ENCODE data around the gene IRX6.

IRX6 gene

GRCh38 chr16:55367866-55368603 is 44.0 kb downstream of the IRX6 start:
- DNase-seq: no peak

DNA sequence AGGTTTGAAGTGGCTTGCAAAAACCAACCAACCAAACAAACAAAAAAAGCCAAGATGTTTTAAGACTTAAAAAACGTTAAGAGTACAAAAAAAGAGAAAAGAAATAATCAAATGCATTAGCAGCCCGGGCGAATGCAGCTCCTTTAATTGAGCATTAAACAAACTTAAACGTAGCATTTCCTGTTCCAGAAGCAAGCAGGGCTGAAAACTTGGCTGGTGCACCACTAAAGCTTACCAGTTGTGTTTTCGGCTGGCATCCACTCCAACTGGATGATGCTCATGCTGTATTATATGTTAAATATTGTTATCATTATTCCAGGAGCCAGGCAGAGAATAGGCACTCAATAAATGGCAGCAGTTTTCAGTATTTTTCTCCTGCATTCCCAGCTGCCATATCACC is 45.1 kb downstream of the IRX6 start:
- DNase-seq: no peak

GRCh38 chr16:55370762-55371482 is 46.9 kb downstream of the IRX6 start:
- DNase-seq: peak; percentile 58

- DNase-seq: no peak
Measured at GRCh38 chr16:55372792-55373488, 48.9 kb downstream of the IRX6 start.

- DNase-seq: no peak
Measured at GRCh38 chr16:55373489-55373832, 49.5 kb downstream of the IRX6 start.

DNA sequence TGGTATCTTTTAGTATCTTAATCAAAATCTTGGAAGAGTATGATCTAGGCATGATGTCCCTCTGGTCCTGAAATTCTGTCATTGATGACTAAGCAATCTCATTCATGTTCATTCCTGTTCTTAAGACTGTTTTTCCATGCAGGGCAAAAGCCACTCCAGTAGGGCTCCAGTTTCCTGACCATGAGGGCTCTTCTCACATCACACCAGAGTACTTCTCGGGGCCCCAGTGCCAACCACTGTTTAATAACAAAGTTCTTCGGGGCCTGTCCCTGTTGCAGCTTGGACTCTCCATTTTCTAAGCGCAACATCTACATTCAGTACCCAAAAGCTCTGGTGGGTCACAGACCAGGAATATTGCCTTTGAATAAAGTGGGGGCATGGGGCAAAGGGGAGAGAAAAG is 52.0 kb downstream of the IRX6 start:
- DNase-seq: no peak

GRCh38 chr16:55376567-55377167 is 52.7 kb downstream of the IRX6 start:
- no peak for DNase-seq

- no peak for DNase-seq
Measured at GRCh38 chr16:55377840-55378239, 53.8 kb downstream of the IRX6 start.

- DNase-seq: no peak
Measured at GRCh38 chr16:55378616-55379015, 54.6 kb downstream of the IRX6 start.

DNA sequence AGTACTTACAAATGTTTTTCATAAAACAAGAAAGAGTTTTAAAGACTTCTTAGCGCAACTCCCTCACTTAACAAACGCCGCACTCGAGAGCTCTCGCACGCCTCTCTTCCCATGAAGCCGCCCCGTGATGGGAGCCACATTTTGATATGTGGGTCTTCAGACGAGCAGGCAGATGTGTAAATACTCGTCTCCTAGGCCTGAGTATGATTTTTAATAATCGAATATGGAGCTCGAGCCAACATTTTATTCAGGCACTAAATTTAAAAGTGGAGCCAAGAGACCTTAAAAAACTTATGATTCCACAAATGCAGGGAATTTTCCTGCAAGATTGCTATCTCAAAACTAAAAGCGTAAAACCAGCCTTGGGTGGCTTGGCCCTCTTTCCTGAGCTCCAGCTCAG is 55.4 kb downstream of the IRX6 start:
- DNase-seq: no peak

DNA sequence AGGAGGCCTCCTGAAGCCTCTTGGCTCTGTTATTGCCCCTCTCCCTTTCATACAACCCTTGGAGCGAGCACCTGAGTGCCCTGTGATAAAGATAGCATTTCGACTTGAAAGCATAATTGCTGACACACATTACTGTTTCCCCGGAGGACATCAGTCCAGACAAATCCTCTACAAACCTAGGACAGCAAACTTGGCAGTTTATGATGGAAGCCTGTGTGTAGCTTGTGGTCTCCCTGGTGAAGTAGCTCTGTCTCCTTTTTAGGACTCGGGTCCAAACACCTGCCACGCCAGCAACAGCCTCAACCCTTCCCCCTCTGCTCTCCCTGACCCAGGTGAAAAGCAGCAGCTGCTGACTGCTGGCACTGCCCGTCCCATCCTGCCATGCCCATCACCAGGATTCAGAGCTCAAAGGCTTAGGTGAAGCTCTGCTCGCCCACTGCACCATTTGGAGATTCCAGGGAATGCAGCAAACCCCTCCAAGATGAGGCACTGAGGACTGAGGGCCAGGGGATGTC is 55.9 kb downstream of the IRX6 start:
- DNase-seq: no peak
